HepG2 (cell line): Measurements from ENCODE around the gene TFEB. TPM values are rescaled to one million over a fixed set of nuclear protein-coding genes. Genes with fewer than 3 reads are reported as not detected.

Experiments used
- ADNP ChIP-seq: sonication (generic); formaldehyde crosslinking; IDR thresholded peaks from 2 replicates; pipeline ENCODE4 v1.4.0; 2020; ENCODE audit warnings: missing genetic modification reagents
- ATF1 ChIP-seq: IDR thresholded peaks from 2 replicates; pipeline ENCODE4 v1.6.1; 2016; ENCODE audit warnings: mild to moderate bottlenecking, control low read depth
- FLYWCH1 ChIP-seq: sonication (generic); formaldehyde crosslinking; IDR thresholded peaks from 2 replicates; pipeline ENCODE4 v1.8.1; 2023; ENCODE audit warnings: mild to moderate bottlenecking, missing genetic modification reagents
- MYC ChIP-seq: sonication (generic); formaldehyde crosslinking; IDR thresholded peaks from 2 replicates; pipeline ENCODE4 v1.9.0; 2021; ENCODE audit warnings: missing genetic modification reagents, borderline replicate concordance
- PRMT3 ChIP-seq: sonication (generic); formaldehyde crosslinking; IDR thresholded peaks from 2 replicates; pipeline ENCODE4 v1.8.1; 2022; ENCODE audit warnings: low read depth, mild to moderate bottlenecking, moderate library complexity, missing genetic modification reagents, borderline replicate concordance
- ZNF230 ChIP-seq: sonication (generic); formaldehyde crosslinking; IDR thresholded peaks from 2 replicates; pipeline ENCODE4 v1.4.0; 2020; ENCODE audit warnings: mild to moderate bottlenecking, missing genetic modification reagents
- ZNF790 ChIP-seq: sonication (generic); formaldehyde crosslinking; IDR thresholded peaks from 2 replicates; pipeline ENCODE4 v1.8.0; 2022; ENCODE audit warnings: missing genetic modification reagents, mild to moderate bottlenecking, borderline replicate concordance
- ZNF792 ChIP-seq: IDR thresholded peaks from 2 replicates; pipeline ENCODE4 v1.6.1; 2016
- polyA plus RNA-seq, 8 experiments: library from polyadenylated mRNA; depleted of rRNA in 3 of 8; stranded (reverse) in 7 of 8; unstranded in 1 of 8; fragments of >200 nt; fragmentation: Illumina TruSeq in 4 of 8; extraction: Trizol in 4 of 8; gene quantifications; 2 replicates each; pipeline versions ENCODE4 v1.2.1 to v1.2.3, GENCODE V29; 2011 to 2016; ENCODE audit warnings: low read depth in 4 of 8, missing spikeins in 1 of 8, mixed read lengths in 1 of 8; ENCODE audit not compliant: insufficient read depth in 1 of 8
- total RNA-seq, 5 experiments: library from RNA; depleted of rRNA; stranded (reverse); fragments of >200 nt; fragmentation: Illumina TruSeq; extraction: Trizol; gene quantifications; 2 replicates each; pipeline ENCODE4 v1.2.3, GENCODE V29; 2016; ENCODE audit warnings: low read depth in 1 of 5
- TF ChIP-seq, protein P1 (sequence below): sonication (generic); formaldehyde crosslinking; IDR thresholded peaks from one replicate; pipeline ENCODE4 v1.5.1; 2020; ENCODE audit warnings: mild to moderate bottlenecking, missing genetic modification reagents; ENCODE audit errors: not compliant biosample characterization
- TF ChIP-seq, protein P2 (sequence below): sonication (generic); formaldehyde crosslinking; IDR thresholded peaks from 2 replicates; pipeline ENCODE4 v1.8.1; 2023; ENCODE audit warnings: mild to moderate bottlenecking, inconsistent platforms, moderate library complexity, missing genetic modification reagents, borderline replicate concordance
- TF ChIP-seq, protein P3 (sequence below): sonication (generic); formaldehyde crosslinking; IDR thresholded peaks from 2 replicates; pipeline ENCODE4 v1.4.0; 2020; ENCODE audit warnings: mild to moderate bottlenecking, missing genetic modification reagents, borderline replicate concordance

The TFEB gene
- total and polyA plus RNA-seq, 2 of the 13 experiments (the other 11 are each of a cell fraction or from before 2014, with no cell fraction given): 13.3 to 18.7 TPM

DNA sequence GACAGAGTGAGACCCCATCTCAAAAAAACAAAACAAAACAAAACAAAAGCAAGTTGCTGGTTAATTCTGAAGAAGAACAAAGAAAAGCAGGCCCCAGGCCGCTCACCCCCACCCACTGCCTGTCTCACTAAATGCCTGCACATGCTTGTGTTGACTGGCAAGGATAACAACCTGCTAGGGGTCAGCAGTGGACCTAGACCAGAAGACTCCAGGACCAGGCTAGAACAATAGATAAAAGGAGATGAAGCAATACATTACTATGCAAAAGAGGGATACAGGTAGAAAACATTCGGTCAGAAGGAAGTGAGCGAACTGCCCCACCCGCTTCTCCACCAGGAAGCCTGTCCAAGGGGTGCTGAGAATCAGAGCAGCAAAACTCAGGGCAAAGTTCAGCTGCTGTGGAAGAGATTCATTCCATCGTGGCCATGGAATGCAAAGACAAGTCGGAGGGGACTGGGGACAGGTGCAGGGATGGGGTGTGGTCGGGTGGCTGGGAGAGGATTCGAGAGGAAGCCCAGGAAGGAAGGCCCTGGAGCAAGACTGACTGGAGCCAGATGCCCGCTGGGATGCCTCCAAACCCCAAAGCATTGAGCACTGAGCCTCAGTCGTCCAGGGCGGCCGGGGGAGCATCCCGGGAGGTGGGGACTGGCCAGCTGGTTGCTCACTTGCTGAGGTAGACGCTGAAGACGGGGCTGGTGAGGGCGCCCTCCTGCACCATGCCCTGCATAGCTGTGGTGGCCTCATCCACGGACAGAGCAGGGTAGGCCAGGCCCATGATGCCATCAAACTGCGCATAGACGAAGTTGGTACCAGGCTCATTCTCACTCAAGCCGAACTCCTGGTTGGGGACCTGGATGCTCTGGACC, 6.5 kb upstream of the TFEB start (continued):
- TF ChIP-seq MYC (CRISPR knock-in tag) (peak; percentile 74), ZNF790 (no peak), ZNF230 (CRISPR knock-in tag) (no peak), ATF1 (CRISPR knock-in tag) (no peak), FLYWCH1 (no peak), ADNP (CRISPR knock-in tag) (no peak), ZNF792 (CRISPR knock-in tag) (peak; percentile 86), PRMT3 (CRISPR knock-in tag) (no peak)
- TF ChIP-seq, protein P1, sequence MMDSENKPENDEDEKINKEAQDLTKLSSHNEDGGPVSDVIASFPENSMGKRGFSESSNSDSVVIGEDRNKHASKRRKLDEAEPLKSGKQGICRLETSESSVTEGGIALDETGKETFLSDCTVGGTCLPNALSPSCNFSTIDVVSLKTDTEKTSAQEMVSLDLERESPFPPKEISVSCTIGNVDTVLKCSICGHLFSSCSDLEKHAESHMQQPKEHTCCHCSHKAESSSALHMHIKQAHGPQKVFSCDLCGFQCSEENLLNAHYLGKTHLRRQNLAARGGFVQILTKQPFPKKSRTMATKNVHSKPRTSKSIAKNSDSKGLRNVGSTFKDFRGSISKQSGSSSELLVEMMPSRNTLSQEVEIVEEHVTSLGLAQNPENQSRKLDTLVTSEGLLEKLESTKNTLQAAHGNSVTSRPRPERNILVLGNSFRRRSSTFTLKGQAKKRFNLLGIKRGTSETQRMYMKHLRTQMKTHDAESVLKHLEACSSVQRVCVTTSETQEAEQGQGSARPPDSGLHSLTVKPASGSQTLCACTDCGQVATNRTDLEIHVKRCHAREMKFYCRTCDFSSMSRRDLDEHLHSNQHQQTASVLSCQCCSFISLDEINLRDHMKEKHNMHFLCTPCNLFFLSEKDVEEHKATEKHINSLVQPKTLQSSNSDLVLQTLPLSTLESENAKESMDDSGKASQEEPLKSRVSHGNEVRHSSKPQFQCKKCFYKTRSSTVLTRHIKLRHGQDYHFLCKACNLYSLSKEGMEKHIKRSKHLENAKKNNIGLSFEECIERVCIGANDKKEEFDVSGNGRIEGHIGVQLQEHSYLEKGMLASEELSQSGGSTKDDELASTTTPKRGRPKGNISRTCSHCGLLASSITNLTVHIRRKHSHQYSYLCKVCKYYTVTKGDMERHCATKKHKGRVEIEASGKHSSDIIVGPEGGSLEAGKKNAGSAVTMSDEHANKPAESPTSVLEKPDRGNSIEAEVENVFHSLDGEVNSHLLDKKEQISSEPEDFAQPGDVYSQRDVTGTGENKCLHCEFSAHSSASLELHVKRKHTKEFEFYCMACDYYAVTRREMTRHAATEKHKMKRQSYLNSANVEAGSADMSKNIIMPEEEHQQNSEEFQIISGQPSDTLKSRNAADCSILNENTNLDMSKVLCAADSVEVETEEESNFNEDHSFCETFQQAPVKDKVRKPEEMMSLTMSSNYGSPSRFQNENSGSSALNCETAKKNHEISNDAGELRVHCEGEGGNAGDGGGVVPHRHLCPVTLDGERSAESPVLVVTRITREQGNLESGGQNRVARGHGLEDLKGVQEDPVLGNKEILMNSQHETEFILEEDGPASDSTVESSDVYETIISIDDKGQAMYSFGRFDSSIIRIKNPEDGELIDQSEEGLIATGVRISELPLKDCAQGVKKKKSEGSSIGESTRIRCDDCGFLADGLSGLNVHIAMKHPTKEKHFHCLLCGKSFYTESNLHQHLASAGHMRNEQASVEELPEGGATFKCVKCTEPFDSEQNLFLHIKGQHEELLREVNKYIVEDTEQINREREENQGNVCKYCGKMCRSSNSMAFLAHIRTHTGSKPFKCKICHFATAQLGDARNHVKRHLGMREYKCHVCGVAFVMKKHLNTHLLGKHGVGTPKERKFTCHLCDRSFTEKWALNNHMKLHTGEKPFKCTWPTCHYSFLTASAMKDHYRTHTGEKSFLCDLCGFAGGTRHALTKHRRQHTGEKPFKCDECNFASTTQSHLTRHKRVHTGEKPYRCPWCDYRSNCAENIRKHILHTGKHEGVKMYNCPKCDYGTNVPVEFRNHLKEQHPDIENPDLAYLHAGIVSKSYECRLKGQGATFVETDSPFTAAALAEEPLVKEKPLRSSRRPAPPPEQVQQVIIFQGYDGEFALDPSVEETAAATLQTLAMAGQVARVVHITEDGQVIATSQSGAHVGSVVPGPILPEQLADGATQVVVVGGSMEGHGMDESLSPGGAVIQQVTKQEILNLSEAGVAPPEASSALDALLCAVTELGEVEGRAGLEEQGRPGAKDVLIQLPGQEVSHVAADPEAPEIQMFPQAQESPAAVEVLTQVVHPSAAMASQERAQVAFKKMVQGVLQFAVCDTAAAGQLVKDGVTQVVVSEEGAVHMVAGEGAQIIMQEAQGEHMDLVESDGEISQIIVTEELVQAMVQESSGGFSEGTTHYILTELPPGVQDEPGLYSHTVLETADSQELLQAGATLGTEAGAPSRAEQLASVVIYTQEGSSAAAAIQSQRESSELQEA: no peak
- TF ChIP-seq, protein P2, sequence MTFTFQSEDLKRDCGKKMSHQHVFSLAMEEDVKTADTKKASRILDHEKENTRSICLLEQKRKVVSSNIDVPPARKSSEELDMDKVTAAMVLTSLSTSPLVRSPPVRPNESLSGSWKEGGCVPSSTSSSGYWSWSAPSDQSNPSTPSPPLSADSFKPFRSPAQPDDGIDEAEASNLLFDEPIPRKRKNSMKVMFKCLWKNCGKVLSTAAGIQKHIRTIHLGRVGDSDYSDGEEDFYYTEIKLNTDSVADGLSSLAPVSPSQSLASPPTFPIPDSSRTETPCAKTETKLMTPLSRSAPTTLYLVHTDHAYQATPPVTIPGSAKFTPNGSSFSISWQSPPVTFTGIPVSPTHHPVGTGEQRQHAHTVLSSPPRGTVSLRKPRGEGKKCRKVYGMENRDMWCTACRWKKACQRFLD (CRISPR knock-in tag): 0 out of 2 replicates have a peak, but pooled peaks have one; percentile 4
- TF ChIP-seq, protein P3, sequence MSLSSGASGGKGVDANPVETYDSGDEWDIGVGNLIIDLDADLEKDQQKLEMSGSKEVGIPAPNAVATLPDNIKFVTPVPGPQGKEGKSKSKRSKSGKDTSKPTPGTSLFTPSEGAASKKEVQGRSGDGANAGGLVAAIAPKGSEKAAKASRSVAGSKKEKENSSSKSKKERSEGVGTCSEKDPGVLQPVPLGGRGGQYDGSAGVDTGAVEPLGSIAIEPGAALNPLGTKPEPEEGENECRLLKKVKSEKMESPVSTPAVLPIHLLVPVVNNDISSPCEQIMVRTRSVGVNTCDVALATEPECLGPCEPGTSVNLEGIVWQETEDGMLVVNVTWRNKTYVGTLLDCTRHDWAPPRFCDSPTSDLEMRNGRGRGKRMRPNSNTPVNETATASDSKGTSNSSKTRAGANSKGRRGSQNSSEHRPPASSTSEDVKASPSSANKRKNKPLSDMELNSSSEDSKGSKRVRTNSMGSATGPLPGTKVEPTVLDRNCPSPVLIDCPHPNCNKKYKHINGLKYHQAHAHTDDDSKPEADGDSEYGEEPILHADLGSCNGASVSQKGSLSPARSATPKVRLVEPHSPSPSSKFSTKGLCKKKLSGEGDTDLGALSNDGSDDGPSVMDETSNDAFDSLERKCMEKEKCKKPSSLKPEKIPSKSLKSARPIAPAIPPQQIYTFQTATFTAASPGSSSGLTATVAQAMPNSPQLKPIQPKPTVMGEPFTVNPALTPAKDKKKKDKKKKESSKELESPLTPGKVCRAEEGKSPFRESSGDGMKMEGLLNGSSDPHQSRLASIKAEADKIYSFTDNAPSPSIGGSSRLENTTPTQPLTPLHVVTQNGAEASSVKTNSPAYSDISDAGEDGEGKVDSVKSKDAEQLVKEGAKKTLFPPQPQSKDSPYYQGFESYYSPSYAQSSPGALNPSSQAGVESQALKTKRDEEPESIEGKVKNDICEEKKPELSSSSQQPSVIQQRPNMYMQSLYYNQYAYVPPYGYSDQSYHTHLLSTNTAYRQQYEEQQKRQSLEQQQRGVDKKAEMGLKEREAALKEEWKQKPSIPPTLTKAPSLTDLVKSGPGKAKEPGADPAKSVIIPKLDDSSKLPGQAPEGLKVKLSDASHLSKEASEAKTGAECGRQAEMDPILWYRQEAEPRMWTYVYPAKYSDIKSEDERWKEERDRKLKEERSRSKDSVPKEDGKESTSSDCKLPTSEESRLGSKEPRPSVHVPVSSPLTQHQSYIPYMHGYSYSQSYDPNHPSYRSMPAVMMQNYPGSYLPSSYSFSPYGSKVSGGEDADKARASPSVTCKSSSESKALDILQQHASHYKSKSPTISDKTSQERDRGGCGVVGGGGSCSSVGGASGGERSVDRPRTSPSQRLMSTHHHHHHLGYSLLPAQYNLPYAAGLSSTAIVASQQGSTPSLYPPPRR: no peak
